HG03575 (cell line): ENCODE data around the gene SLX4IP.

Experiments used
- ATAC-seq: cut with Tn5 transposase; IDR thresholded peaks from one replicate; pipeline ENCODE4 v1.9.1; 2021; ENCODE audit not compliant: unreplicated experiment, insufficient number of reproducible peaks, low FRiP score; ENCODE audit errors: extremely low read depth

Gene SLX4IP

GRCh38 chr20:10647909-10648308 is 212.8 kb downstream of the SLX4IP start:
- no peak for ATAC-seq

- no peak for ATAC-seq
Observed at GRCh38 chr20:10648651-10649050, 213.5 kb downstream of the SLX4IP start.

- ATAC-seq = no peak
Observed at GRCh38 chr20:10649080-10649796, 214.1 kb downstream of the SLX4IP start.

GRCh38 chr20:10649797-10650160 is 214.7 kb downstream of the SLX4IP start:
- no peak for ATAC-seq

GRCh38 chr20:10651227-10651990 is 216.3 kb downstream of the SLX4IP start:
- no peak for ATAC-seq

GRCh38 chr20:10652185-10652584 is 217.1 kb downstream of the SLX4IP start:
- no peak for ATAC-seq

- ATAC-seq = no peak
Observed at GRCh38 chr20:10652660-10653261, 217.7 kb downstream of the SLX4IP start.

- ATAC-seq = no peak
Observed at GRCh38 chr20:10653599-10654249, 218.6 kb downstream of the SLX4IP start.

GRCh38 chr20:10654250-10654610 is 219.1 kb downstream of the SLX4IP start:
- no peak for ATAC-seq

- peak; percentile 44 for ATAC-seq
Observed at GRCh38 chr20:10654630-10655029, 219.5 kb downstream of the SLX4IP start.

- no peak for ATAC-seq
Observed at GRCh38 chr20:10655720-10656669, 220.9 kb downstream of the SLX4IP start.

- ATAC-seq = no peak
Observed at GRCh38 chr20:10657453-10657852, 222.3 kb downstream of the SLX4IP start.

- no peak for ATAC-seq
Observed at GRCh38 chr20:10658051-10658823, 223.1 kb downstream of the SLX4IP start.

GRCh38 chr20:10658876-10659632 is 223.9 kb downstream of the SLX4IP start:
- ATAC-seq = no peak

GRCh38 chr20:10659651-10660601 is 224.8 kb downstream of the SLX4IP start:
- no peak for ATAC-seq

GRCh38 chr20:10660661-10661060 is 225.6 kb downstream of the SLX4IP start:
- no peak for ATAC-seq
